NCI-H1105 treated with DMSO at 0.1 percent for 48 hours (cell line): ENCODE results near the gene NOS1AP.
"Not testable (repeated sequence)": the region's sequence is repeated elsewhere in the genome, so short reads cannot be mapped to it uniquely, and the experiment has no call there.

ENCODE experiments used
- DNase-seq: peaks from one replicate; lab custom pipeline; 2025; lab: John Stamatoyannopoulos, UW

NOS1AP gene

GRCh38 chr1:162416215-162416614 is 346.7 kb downstream of the NOS1AP start:
- no peak for DNase-seq

- DNase-seq, result no peak
These were observed 347.4 kb downstream of the NOS1AP start for GRCh38 chr1:162416909-162417308.

- no peak for DNase-seq
These were observed 348.2 kb downstream of the NOS1AP start for GRCh38 chr1:162417650-162418049.

GRCh38 chr1:162418584-162418983 is 349.1 kb downstream of the NOS1AP start:
- DNase-seq, result not testable (repeated sequence)

GRCh38 chr1:162419450-162419931 is 350.0 kb downstream of the NOS1AP start:
- DNase-seq, result not testable (repeated sequence)
